HFF-Myc (cell line): Measurements from ENCODE around the gene PGAM4.
"Not testable (repeated sequence)": the region's sequence is repeated elsewhere in the genome, so short reads cannot be mapped to it uniquely, and the experiment has no call there.

Experiments
- DNase-seq: peaks from one replicate; pipeline ENCODE4 v3.0.0-alpha.2; 2011; ENCODE audit warnings: low read depth; ENCODE audit errors: extremely low read depth
- H3K4me3 ChIP-seq: replicated peaks from 2 replicates; pipeline ENCODE4 v1.5.1; 2011; ENCODE audit warnings: low read depth, mild to moderate bottlenecking, control low read depth, low read length
- TF ChIP-seq, protein P1 (sequence below): IDR thresholded peaks from 2 replicates; pipeline ENCODE4 v1.5.1; 2012; ENCODE audit warnings: mild to moderate bottlenecking, low read depth, low read length, control low read depth; ENCODE audit errors: missing control alignments

Gene PGAM4

DNA sequence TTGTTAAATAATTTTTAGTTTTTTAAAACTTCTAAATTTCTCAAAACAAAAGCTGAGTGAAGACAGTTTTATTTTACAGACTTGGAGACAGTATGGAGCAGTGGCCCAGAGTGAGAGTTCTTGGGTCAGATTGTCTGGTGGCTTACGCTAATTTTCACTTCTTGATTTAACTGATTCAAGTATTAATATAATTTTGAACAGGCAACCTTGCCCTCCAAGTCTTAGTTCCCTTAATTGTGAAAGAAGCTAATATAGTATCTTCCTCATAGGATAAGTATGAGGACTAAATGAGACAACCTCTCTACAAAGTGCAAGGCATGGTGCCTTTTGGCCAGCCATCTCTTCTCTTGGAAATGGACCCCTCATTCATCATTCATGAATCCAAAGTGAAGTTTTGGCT is 33.6 kb downstream of the PGAM4 start:
- DNase-seq = no peak
- TF ChIP-seq, protein P1, sequence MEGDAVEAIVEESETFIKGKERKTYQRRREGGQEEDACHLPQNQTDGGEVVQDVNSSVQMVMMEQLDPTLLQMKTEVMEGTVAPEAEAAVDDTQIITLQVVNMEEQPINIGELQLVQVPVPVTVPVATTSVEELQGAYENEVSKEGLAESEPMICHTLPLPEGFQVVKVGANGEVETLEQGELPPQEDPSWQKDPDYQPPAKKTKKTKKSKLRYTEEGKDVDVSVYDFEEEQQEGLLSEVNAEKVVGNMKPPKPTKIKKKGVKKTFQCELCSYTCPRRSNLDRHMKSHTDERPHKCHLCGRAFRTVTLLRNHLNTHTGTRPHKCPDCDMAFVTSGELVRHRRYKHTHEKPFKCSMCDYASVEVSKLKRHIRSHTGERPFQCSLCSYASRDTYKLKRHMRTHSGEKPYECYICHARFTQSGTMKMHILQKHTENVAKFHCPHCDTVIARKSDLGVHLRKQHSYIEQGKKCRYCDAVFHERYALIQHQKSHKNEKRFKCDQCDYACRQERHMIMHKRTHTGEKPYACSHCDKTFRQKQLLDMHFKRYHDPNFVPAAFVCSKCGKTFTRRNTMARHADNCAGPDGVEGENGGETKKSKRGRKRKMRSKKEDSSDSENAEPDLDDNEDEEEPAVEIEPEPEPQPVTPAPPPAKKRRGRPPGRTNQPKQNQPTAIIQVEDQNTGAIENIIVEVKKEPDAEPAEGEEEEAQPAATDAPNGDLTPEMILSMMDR = no peak
- no peak overlapping the region for H3K4me3 ChIP-seq

DNA sequence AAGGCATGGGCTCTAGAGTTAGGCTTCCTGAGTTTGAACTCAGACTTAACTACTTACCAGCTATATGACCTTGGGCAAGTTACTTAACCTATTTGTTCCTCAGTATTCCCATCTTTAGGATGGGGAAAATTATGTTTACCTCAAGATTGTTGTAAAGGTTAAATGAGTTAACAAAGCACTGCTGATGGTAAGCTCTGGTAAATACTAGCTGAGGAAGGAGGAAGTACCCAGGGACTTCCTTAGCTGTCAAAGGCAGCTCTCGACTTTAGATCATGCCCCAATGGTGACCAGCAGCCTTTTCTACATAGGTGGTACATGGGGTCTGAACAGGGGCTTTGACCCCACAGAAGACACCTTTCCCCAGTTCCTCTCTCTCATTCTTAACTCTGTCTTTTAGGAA is 38.9 kb downstream of the PGAM4 start:
- DNase-seq = no peak
- TF ChIP-seq, protein P1 = no peak
- no peak overlapping the region for H3K4me3 ChIP-seq

DNA sequence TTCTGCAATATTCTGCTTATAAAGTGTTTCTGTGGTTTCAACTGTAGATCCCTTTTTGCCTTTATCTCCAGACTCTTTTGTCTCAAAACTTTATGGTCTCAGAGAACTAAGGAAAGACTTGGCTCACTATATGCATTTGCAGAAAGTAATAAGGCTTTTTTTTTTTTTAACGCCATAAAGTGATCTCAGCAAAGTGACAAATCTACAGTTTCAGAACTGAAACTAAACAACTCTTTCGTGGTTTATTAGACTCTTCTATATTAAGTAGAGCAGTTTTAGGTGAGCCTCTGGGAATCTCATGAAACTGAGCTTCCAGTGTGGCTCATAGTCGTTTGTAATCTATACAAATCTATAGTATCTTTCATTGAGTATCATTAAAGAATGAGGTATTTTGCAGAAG is 43.7 kb downstream of the PGAM4 start:
- no peak overlapping the region for H3K4me3 ChIP-seq
- TF ChIP-seq, protein P1 = no peak
- no peak for DNase-seq

DNA sequence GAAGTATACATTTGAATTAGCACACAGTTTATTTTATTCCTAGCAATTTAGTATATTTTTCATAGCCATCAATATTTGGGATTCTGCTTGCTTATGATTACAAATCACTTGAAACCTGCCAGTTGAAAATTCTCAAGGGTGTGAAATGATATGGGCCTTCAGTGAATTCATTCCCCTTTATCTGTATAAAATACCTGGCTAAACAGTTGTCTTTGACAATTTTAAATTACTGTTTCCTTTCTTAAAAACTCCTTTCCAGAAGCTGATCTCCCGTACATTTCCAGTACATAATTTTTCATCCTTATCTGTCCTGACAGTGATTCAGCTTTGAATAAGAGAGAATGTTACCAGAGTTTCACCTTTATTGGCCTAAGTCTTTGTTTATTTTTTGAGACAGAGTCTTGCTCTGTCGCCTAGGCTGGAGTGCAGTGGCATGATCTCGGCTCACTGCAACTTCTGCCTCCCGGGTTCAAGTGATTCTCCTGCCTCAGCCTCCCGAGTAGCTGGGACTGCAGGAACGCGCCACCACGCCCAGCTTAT is 45.0 kb downstream of the PGAM4 start:
- no peak overlapping the region for H3K4me3 ChIP-seq
- no peak for DNase-seq
- TF ChIP-seq, protein P1 = no peak

DNA sequence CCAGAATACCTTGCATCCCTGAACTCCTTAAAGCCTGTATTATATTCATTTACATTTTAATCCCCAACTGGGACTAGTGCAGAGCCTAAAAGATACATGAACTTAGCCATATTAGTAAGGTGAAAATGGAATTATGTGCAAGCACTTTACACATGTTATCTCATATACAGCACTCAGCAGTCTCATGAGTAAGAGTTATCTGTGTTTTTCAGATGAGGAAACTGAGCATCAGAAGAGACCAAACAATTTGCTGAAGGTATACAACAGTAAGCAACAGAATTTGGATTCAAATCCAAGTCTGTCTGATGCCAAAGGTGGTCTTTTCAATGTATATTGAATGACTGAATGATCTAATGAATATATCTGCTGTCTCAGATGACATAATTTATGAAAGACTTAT is 46.7 kb downstream of the PGAM4 start:
- DNase-seq = no peak

DNA sequence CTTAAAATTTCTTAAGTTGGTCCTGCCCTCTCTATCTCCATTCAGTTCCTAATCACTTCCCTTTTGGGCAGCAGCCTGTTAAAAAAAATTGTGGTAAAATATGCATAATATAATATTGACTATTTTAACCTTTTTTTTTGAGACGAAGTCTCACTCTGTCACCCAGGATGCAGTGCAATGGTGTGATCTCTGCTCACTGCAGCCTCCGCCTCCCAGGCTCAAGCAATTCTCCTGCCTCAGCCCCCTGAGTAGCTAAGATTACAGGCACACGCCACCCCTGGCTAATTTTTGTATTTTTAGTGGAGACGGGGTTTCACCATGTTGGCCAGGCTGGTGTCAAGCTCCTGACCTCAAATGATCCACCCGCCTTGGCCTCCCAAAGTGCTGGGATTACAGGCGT is 50.1 kb downstream of the PGAM4 start:
- not testable (repeated sequence) for DNase-seq

More for the DNA sequence above, 46.7 kb downstream of the PGAM4 start:
- H3K4me3 ChIP-seq = no peak overlapping the region
- TF ChIP-seq, protein P1 = no peak

DNA sequence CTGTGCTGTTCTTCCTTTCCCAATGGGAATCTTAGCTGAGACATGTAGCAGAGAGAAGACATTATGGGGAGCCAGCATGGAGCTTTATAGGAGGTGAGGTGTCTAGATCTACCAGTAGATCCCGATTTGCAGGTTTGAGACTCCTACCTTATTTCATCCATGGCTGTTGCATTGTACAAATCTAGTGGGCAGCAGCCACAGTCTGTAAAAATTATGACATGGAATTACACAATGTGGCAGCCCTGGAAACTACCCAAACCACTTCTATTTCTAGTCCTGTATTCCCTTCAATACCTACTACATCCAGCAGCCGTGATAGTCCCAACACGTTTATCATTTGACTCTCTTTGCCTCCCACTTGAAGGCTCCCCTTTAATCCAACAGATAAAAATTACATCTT is 50.9 kb downstream of the PGAM4 start:
- TF ChIP-seq, protein P1 = no peak
- H3K4me3 ChIP-seq = no peak overlapping the region
- DNase-seq = no peak

More for the DNA sequence above, 50.1 kb downstream of the PGAM4 start:
- not testable (repeated sequence) for H3K4me3 ChIP-seq
